Stimulated activated CD4-positive, alpha-beta T cell treated with anti-CD3 and anti-CD28 coated beads, TNF-alpha, amount 100 ng/mL, for 48 hours (primary cell): ENCODE results near the gene MLIP.
"Not testable (repeated sequence)": the region's sequence is repeated elsewhere in the genome, so short reads cannot be mapped to it uniquely, and the experiment has no call there.

Experiments
- DNase-seq, 3 donors: peaks; one replicate each; pipeline ENCODE4 v3.0.0-alpha.2; 2020; ENCODE audit warnings: low read depth in 3 of 3

MLIP gene

DNA sequence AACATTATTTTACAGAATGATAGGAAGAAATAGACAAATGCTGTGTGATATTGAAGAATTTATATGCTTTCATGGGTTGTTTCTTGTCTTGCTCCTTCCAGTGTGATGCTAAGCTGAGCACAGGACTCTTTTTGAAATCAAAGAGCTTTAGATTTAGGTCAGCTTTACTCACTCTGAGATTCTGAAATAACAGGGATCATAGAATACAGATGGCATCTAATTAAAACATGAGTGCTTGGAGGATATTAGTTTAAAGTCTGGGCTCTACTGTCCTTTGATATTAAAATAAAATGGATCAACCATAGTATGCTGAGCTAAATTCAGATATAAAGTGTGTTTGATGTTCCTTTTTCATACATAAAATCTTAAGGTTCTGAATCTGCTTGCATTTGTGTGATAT lies 29.6 kb downstream of the MLIP start:
- DNase-seq: no peak

DNA sequence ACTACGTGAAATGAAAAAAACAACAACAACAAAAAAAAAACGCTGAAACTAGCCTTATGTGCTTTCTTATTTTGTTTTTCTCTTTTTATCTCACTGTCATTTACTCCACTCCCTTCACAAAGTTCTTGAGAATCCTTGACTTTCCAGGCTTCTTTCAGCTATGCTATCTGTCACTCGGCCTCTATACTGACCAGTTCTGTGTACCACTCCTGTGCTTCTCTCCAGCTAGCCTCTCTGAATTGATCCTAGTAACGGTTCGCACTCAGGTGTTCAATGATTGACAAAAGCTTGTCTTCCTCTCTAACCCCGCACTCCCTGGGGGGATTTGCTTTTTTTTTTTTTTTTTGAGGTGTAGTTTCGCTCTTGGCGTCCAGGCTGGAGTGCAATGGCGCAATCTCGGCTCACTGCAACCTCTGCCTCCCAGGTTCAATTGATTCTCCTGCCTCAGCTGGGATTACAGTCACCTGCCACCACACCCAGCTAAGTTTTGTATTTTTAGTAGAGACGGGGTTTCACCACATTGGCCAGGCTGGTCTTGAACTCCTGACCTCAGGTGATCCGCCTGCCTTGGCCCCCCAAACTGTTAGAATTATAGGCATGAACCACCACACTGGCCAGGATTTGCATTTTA lies 31.8 kb downstream of the MLIP start:
- DNase-seq: no peak

DNA sequence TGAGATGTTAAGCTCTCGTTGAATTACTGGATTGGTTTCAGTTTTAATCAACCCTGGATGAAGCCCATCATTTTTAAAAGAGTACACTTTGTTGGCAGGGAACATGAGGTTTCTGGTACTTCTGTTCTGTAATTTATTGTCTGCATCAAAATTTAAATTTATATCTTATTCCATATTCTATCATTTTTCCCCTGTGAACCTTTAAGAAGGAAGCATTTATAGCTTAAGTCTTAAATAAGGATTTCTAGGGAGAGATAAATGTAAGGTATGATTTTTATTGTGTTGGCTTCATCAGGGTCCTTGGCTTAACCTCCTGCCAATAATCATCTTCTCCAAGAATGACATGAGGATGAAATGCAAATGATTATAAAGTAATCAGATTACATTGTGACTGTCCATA lies 40.6 kb downstream of the MLIP start:
- DNase-seq: no peak

DNA sequence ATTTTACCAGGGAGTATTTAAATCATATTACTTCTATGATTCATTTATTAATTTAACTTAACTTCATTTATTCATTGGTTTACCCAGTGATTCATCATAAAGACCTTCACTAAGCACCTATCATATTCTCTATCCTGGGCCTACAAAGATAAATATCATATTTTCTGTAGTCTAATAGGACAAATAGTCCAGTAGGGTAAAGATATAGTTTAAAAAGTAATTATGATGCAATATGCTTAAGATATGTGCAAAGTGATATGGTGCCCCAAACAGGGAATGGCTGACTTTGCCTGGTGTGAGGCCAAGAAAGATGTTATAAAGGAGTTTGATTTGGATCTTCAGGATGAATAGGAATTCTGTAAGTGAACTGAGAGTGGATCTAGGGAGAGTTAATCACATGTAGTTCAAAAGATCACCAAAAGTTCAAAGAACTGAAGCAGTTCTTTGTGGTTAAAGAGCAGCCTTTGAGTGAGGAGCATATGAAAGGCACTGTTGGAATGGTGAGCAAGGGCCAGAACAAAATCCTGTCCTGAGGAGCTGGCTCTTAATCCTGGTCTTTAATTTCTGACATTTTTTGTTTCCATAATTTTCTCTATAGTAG lies 45.5 kb downstream of the MLIP start:
- DNase-seq: no peak

DNA sequence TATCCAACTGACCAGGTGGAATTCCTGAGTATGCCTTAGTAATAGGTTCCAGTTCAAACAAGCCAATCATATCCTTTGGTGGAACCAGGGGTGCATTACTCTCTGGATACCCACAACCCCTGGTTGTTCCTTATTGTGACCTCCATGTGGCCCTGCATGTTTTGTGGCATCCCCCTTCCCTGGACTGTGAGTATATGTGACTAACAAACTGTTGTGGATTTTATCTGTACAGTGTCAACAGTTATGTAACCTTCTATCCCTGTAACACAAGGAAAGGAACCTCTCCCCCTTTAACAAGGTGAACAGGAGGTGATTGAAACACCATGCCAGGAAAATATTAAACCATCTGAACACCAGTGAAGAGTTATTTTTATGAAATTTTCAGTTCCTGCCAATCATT lies 46.2 kb downstream of the MLIP start:
- DNase-seq: no peak

DNA sequence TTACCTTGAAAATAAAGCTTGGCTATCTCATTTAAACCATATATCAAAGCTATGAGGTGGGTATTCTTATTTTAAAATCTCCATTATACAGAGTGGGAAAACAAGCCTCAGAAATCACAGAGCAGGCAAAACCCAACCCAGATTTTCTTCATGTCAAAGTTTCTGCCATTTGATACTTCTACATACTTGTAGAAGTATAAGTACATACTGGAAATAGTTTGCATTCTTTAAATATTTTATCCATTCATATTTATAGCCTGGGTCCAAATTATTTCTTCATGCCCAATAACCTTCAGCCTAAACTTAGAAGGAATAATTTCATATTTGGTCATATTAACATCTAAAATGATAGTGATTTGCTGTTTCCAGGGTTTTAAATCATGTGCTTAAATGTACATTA lies 61.8 kb downstream of the MLIP start:
- no peak for DNase-seq

DNA sequence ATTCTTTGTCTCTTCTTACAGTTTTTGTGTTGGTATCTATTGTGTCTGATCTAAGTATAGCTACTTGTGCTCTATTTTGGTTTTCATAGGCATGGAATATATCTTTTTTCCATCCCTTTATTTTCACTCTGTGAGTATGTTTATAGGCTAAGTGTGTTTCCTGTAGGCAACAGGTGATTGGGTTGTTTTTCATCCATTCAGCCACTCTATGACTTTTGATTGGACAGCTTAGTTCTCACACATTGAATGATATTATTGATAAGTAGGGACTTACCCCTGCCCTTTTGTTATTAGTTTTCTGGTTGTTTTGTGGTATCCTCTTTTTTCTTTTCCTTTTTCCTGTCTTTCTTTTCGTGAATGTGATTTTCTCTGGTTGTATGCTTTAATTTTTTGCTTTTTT lies 67.9 kb downstream of the MLIP start:
- DNase-seq: no peak

DNA sequence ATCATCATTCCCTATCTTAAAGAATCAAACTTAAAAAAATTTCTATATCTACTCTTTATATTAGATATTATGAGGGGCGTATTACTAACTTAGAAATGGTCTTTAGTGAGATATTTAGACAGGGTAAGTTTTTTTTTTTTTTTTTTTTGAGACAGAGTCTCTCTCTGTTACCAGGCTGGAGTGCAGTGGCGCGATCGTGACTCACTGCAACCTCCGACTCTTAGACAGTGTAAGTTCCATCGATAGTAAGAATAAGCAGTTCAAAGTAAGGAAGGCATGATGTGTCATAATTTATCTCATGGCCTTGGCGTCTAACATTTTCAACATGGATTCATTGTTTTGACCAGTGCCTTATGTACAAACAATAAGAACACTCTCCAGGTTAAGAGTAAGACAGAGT lies 72.4 kb downstream of the MLIP start:
- no peak for DNase-seq

DNA sequence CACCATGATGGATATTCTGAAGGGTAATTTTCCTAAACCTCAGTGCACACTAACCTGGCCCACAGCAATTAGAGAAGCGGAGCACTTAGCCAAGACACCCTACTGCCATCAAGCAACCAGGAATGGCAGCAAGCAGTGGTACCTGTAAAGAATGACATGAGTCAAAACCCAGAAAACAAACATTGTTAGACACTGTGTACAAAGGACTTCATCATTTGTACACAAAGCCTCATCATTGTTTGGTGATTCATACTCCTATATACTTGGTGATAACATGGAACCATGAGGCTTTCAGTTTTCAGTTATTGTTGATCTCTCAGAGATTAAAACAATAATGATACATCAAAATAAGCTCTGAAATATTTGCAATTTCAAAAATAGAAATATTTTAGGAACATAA lies 74.6 kb downstream of the MLIP start:
- DNase-seq: no peak

DNA sequence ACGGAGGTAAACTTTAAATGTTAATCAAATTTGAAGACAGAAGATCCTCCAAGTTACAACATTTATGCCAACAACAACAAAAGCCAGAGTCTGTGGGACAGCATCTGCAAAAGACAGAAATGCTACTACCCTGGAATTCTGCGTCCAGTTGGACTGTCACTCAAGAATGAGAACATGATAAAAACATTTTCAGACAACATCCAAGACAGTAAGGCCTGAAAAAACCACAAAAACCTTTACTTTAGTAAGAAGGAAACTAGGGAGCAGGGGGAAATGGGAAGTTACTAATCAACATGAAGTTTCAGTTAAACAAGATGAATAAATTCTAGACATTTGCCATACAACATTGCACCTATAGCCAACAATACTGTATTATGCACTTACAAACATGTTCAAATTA lies 77.6 kb downstream of the MLIP start:
- DNase-seq: no peak

DNA sequence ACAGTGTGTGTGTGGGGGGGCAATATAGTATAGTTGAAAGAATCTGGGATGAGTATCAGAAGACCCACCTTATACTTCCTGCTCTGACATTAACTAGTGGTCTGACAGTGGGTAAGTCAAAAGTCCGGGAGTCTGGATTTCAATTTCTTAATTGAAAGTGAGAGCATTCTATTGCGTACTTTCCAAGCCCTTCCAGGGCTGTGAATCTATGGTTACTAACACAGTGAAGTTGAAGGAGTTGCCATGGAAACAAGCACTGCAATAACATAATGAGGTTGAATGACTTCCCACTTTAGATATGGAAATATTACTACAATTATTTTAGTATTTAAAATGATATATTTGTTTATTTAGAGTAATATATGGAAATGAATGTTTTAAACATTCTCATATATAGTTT lies 80.2 kb downstream of the MLIP start:
- no peak for DNase-seq

DNA sequence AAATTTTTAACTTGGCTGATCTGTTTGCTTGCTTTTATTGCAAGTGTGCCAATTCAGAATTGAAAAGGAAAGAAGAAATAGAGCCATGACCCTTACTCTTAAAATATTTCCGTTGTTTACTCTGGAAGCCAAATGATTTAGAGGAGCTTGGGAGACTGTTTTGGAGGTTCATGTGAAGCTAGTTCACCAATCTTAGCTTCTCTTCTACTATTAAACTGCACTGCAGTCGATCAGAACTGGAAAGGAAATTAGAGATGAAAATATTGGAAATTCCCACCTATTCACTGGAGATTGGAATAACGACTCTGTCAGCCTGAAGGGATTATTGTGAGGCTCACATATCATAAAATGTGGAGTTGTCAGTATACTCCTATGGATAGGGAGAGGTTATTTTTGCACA lies 81.8 kb downstream of the MLIP start:
- DNase-seq: no peak

DNA sequence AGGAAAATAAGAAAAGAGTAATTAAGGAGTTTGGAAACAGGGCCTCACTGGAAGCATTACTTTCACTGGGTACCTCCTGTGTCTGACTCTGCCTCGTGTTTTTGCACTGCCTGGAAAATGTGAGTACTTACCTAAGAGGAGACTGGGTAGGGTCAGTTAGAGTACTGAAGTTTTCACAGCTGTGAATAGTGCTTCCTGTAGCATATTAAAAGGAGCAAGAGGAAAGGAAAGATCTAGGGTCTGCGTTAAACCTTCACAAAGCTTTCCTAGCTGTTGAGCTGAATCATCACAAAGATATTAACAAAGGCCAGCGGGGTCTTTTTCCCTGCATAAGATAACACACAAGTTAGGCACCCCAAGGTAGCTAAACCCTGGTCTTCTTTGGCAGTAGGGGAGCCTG lies 82.3 kb downstream of the MLIP start:
- DNase-seq: no peak

DNA sequence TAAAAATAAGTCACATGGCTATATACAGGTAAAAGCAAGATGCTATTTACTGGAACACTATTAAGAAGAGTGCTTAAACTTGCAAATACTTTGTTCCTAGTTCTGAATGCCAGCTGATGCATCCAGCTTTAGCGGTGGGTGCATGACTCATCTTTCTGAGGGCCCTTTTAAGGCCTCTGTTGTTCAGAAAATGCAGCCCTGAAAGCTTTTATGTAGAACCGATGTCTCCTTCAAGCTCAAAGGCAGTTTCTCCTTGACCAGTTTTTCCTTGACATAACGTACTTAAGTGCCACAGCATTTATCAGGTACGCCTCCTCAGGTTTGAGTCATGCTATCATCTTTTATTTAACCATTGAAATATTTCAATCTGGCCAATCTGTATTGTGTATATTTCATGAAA lies 82.8 kb downstream of the MLIP start:
- DNase-seq: no peak

DNA sequence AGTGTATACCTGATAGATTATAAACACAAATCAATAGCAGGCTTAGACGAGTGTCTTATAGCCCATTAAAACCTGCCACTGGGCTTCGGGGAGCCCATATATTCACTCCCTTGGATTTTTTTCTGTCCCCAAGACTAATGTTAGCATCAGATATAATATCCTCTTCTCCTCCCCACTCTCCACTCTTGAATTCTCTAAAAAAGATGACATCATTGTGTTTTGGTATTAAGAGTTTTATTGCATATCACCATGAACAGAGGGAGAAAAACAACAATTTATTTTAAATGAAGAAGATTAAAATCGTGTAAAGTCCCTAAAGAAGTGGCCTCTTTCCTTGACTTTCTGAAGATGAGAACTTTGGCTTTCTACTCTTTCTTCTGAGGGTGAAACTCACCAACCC lies 84.4 kb downstream of the MLIP start:
- DNase-seq: no peak

DNA sequence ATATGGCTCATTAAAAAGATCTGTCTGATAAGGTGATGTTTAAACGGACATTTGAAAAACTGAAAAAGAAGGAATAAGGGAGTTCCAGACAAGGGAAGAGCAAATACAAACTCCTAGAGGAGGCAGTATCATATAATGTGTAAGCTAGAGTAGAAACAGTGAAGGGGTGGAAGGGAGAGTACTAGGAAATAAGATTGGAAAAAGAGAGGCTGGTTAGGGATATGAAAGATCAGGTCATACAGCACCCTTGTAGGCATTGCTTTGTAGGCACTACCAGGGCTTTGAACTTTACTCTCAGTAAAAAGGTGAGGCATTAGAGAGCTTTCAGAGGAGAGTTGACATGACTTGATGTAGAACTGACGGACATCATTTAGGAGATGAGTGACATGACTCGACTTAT lies 85.7 kb downstream of the MLIP start:
- no peak for DNase-seq

DNA sequence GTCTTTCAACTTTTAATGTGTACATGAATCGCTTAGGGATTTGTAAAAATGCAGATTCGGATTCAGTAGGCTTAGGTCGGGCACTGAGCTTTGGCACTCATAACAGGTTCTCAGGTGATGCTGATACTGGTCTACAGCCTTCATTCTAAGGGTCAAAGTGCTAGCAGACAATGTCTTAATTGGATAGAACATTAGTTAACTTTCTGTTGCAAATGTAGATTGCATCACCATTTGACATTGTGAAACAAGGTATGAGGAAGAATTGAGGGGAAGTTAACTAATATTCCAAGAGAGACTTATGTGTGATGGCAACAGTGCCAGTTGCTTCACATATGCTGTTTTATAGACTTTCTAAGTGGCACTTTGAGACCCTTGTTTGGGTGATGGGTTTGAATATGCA lies 86.9 kb downstream of the MLIP start:
- no peak for DNase-seq

DNA sequence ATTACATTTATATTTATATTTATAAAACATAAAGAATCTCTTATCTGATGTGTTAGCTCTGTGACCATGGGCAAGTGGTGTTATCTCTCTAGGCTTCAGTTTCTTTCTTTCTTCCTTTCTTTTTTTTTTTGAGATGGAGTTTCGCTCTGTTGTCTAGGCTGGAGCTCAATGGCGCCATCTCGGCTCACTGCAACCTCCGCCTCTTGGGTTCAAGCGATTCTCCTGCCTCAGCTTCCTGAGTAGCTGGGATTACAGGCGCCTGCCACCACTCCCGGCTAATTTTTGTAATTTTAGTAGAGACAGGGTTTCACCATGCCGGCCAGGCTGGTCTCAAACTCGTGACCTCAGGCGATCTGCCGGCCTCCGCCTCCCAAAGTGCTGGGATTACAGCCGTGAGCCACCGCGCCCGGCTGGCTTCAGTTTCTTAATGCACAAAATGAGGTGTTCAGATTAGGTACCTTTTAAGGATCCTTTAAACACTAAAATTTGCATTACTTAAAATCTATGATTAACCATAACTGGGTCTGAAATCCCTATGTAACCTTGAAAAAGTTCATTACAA lies 92.3 kb downstream of the MLIP start:
- DNase-seq: not testable (repeated sequence)

DNA sequence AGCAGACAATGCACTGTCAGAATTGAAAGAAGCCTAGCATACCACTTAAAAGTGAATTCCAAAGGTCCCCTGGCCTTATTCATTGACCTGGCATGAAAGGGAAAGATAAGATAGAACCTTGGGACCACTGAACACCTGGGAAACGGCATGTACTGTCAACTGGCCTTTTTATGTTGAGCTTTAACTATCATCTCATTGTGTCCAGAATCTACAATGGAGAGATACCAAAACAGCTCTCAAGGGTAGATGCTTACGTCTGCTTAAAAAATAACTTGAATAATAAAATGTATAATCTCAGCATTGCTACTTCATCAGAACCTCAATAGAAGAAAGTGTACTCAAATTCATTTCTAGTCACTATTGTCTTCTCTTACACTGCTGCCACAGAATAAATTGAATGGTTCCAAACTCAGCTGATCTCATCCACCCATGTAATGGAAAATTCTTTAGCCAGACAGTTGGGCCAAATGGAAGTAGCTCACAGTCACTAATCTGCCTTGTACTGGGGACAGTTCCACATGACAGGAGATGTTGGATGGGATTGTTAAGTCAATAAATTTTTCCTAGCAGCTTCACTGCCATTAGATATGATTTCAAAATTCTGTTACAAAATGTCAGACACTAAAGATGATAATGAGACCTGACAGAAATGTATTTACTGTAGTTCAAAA lies 93.8 kb downstream of the MLIP start:
- DNase-seq: no peak

DNA sequence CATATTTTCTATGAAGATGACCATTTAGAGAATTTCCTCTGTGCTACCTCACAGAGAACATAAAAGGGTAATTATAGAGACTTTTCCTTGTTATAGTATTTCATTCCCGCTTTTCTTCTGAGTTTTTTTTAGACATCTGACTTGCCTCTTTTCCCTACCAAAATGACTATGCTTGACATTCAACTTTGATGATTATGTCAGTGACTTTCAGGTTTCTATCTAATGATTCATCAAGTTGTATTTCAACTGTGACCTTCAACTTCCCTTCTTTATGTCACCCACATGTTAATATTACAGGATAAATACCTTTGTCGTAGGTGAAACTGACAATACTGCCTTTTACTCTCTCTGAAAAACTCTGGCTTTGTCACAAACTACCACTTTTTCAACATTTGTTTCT lies 95.3 kb downstream of the MLIP start:
- DNase-seq: no peak

DNA sequence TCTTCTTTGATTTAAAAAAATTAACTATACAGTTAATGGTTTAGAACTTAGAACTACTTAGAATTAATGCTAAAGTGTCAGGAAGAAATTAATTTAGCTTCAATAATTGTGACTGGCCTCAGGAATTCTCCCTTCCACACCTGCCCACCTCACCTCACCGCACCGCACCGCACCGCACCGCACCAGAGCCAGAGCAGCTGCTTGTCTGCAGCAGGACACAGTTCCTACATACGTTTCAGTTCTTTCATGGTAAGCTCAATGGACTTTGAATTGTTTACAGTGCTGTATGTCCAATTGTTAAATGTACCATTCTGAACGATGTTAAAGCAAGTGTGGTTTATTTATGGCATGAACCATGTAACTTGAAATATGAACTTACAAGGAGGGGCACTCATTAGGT lies 98.7 kb downstream of the MLIP start:
- DNase-seq: not testable (repeated sequence)

DNA sequence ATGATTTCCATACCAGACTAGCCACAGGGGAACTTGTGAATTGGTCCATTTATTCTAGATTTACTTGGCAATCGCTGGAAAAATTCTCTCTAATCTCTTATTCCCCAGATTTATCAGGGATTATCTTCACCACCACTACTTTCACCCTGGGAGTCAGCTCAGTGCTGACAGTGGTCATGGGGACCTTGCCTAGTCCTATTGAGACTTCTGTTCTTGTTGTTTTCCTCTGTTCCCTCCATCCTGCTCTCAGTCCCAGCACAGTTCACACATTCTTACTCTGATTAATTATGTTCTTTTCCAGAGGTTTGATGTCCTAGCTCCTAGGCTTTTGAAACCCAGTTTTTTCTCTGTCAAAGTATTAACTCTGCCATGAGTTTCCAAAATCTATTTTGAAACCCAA lies 103.0 kb downstream of the MLIP start:
- no peak for DNase-seq

DNA sequence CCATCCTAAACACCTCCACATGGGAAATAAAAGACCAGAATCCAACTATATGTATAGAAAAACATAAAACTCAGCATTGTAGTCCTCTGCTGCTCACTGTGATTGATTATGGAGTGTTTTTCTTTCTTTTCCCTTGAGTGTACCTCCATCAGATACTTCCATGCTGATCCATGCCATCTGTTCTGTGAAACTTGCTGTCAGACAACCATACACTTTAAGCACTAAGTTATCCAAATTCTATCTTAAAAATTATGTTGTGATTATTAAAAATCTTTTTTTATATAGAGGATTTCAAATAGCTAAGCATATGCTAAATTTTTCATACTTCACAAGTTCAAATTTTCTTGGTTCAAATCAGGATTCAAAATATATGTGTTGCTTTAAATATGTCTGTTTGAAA lies 105.1 kb downstream of the MLIP start:
- no peak for DNase-seq
